HG03039 (cell line): ENCODE measurements around the gene TTC28.

Experiments
- ATAC-seq: cut with Tn5 transposase; IDR thresholded peaks from one replicate; pipeline ENCODE4 v1.9.1; 2021; ENCODE audit warnings: mild to moderate bottlenecking, moderate library complexity; ENCODE audit not compliant: unreplicated experiment

TTC28 gene

DNA sequence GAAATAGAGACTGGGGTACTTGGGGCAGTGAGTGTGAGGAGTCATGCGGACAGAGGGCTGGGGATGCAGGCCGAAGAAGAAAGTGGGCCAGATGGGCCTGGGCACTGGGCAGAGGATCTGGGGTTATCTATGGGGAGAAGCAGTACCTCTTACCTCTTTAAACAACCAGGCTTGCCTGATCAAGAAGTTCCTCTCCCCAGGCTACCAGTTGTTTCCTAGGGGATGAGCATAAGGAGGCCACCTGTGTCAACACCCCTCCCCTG, 662.2 kb downstream of the TTC28 start:
- no peak for ATAC-seq

GRCh38 chr22:28016781-28017557, 662.7 kb downstream of the TTC28 start:
- no peak for ATAC-seq

DNA sequence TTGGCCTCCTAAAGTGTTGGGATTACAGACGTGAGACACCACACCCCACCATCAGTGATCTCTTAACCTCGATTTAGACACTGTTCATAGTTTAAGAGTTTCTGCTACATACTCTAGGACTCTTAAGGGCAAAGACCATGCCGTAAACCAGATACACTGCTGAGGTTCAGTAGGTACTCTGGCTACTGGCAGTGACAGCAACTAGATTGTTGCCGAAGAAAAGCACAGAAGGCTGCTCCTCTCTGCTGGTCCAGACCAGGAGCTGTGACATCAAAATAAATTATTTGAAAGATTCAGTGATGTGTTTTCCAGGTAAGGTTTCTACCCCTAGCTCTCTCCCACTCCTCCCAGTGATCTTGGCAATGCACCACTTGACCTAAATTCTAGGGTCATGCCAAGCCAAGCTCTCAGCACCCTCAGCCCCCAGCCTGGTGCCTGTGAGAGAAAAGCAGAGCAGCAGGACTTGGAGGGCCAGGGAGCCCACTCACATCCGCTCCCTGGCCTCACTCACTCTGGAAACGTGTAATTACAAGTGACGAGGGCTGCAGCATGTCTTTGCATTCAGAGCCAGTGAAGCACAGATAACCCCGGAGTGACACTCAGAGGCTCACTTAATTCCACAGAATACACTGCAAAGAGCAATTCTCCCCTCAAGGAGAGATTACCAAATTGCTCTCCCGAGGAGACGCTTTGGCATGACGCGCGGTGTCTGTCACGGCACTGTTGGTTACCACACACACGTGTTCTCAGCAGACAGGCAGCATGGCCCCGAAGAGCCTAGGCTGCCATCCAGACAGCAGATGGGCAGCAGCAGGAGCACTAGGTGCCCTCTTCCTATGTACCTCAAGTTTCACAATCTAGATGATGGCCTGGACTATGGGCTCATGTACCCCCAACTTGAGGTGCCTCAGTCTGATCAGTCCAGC, 663.7 kb downstream of the TTC28 start:
- no peak for ATAC-seq

DNA sequence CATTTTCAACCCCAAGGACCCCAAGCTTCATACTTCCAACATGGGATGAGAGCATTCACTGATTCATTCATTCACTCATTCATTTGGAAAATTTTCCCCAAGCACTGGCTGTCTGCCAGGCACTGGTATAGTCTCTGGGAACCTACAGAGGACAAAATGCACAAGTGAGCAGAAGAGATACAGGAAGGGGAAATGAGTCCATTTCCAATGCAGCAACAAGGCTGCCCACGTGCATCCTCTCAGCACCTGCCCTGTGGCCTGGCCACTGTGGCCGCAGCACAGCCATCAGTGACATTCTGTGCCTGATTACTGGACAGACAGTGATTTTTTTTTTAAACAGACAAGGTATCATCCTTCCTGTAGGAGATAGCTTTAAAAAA, 664.6 kb downstream of the TTC28 start:
- no peak for ATAC-seq

- ATAC-seq: no peak
These were observed 665.2 kb downstream of the TTC28 start for GRCh38 chr22:28014211-28015045.

- no peak for ATAC-seq
These were observed 666.0 kb downstream of the TTC28 start for GRCh38 chr22:28013611-28014010.

DNA sequence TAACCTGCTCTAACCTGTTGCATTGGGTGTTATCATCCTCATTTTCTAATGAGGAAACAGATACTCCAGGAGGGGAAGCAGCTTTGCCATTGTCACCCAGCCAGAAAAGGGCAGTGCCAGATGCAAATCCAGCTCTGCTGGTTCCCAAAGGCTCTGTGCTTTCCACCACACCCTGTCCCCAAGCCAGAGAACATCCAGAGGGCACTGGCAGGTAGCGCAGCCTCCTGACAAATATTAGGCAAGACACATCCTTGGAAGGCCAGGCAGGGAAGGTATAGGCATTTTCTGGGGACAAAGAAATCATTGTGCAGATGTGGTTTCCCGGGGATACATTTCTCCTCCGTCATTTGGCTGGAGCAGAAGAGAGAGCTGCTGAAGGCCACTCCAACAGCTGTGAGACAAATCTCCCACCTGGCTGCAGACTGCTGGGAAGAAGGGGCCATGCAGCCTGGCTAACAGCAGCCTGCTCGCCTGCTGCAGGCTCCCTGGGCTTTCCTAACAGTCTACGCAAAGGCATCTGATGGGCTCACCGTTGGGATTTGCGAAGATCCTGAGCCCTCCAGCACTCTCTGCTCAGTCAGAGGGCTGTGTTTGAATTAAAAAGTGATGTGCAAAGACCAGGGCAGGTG, 666.7 kb downstream of the TTC28 start:
- no peak for ATAC-seq

DNA sequence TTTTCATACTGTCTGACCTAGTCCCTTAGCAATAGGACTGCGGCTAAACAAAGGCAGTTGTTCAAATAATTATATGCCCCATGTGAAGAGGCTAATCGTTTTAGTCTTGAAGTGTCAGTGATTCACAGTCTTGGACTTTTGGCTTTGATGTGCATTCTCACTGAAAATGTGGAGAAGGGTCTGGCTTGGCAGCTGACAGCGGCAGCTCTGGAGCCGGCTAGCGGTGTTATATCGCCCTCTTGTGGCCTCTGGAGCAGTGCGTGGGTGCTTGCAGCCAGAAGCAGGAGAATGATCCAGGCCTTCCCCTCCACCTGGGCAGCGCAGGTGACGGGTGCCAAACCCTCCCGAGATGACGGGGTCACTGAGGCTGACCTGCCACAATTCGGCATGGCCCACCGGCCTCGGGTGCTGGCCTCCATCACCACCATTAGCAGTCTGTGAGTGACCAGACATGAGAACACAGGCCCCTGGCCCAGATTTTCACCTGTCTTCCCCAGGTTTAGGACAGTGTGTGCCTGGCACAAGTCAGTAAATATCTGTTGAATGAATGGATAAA, 670.3 kb downstream of the TTC28 start:
- ATAC-seq: no peak

DNA sequence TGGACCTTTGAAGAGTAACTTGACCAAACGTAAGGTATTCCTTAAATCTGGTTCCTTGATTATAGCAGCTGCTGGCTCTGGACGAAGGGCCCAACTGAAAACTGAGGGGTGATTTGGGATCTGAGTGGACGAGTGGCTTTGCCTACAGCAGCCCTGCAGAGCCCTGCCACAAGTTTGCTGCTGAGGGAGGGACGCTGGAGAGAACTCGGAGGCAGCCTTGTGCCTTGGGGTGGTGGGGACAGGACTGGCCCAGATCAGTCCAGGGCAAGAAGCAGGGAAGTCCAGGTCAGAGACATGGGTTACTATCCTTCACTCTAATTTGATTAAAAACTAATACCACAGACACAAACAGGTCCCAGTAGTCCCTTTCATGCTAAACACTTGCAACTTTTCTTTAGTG, 671.0 kb downstream of the TTC28 start:
- no peak for ATAC-seq

DNA sequence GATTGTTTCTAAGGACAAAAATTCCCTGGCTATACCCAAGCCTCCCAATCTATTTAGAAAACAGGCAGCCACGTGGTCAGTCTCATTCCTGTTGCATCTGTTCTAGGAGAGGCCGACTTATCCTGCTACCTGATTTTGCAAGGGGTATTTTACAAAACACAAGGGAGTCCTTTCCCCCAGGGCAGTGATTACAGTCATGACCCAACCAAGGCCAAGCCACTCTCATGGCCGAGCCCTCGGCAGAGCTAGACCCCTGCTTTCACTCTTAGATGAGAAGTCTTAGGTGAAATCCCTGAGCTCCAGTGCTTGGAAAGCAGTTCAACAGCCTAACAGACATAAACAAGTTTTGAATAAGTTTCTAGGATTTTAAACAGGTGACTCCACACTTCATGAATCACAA, 671.6 kb downstream of the TTC28 start:
- no peak for ATAC-seq

GRCh38 chr22:28006271-28006670, 673.4 kb downstream of the TTC28 start:
- ATAC-seq: no peak

DNA sequence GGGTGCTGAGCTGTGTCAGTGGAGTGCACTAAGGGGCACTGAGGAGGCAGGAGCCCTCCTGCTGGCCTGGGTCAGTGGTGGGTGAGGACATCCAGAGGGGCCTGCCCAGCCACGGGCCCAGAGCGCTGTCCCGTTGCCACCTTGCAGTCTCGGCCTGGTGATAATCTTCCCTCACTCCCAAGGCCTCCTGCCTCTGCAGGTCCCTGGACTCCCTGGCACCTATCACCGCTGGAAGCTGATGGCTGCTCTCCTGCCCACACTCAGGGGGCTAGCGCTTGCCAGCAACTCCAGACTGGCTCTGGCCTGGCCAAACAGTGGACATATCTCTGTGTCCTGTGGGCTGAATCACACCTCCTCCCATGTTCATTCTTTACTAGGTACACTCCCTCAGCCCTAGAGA, 674.1 kb downstream of the TTC28 start:
- ATAC-seq: no peak

GRCh38 chr22:28004021-28004420, 675.6 kb downstream of the TTC28 start:
- no peak for ATAC-seq

DNA sequence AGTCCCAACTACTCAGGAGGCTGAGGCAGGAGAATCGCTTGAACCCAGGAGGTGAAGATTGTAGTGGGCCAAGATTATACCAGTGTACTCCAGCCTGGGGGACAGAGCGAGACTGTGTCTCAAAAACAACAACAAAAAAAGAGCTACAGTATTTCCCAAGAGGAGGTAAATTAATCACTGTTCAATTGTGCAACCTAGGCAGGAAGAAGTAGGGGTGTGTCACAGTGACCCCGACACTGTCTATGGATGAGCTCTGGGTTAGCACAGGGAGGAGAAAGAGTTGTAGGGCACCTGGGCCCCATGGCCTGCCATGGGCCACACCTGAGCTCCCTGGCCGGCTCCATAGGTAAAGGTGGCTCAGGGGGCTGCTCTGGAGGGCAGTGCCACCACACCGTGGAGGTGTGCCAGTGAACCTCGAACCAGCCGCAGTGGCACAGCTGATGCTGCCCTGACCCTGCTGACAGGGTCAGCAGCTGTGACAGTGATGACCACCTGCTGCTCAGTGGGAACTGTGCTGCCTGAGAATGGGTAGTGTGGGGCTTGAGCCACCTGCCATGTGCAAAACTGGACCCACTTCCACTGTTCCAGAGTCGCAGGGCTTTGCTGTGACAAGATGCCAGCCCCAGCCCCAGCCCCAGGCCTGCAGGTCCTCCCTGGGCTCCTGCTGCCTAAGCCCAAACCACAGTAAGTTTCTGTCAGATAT, 676.6 kb downstream of the TTC28 start:
- ATAC-seq: no peak

GRCh38 chr22:28002181-28002700, 677.4 kb downstream of the TTC28 start:
- no peak for ATAC-seq

GRCh38 chr22:28001171-28001835, 678.3 kb downstream of the TTC28 start:
- no peak for ATAC-seq

GRCh38 chr22:28000361-28000760, 679.3 kb downstream of the TTC28 start:
- no peak for ATAC-seq

DNA sequence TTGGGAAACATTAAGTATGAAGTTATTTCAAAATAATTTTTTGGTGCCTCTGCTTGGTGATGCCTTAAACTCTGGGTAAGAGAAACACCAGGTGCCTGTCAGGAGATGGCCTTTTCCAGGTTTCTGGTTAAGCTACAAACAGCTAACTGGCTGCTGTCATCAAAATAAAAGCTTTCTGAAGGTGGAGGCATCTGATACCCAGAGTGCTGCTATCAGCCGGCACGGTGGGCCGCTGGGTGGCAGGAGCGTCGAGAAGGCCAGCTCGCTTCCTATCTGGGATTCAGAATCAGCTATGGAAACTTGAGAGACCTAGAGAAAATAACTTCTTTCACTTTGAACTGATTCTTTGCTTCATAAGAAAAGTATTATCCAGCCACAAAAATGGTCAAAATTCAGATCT, 679.8 kb downstream of the TTC28 start:
- no peak for ATAC-seq
